ENCODE results near the gene DNAH2.

The DNAH2 gene

DNA sequence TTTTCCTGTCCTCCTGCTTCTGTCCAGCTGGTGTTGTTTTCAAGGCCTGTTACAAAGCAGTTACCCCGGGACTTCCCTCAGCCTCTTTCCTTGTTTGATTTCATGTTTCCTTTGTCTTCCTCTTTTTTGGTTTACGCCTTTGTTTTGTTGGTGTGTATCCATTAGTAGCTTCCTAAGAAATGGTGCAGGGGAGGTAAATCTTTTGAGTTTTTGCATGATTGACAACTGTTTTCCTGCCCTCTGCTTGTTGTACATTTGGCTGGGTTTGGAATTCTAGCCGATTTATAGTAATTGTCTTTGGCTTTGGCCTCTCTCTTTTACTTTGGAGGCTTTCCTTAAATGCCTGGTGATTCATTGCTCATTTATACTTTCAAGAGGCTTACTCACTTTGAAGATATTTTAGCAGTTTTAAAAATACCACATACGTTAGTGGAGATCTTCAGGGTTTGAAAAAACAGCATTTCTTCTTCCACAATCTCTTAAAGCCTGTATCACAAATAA, 32.8 kb downstream of the DNAH2 start:
- Histone ChIP-seq H3K36me3 (ENCODE audit: insufficient read depth, low read length) (no peaks in the 10 kb centered on the region), H3F3A (ENCODE audit: low read depth) (no peaks in the 10 kb centered on the region), H3K9me3 (ENCODE audit: insufficient read depth, low read depth, low read length) (no peaks in the 10 kb centered on the region), H3K9ac (ENCODE audit: low read depth, low read length, poor library complexity, severe bottlenecking) (no peak overlapping the region), H4K20me1 (ENCODE audit: insufficient read depth, low read length, poor library complexity, severe bottlenecking) (no peaks in the 10 kb centered on the region), H3K9me2 (replicated peaks; ENCODE audit: low read depth, low read length) (no peaks in the 10 kb centered on the region), H3K27me3 (ENCODE audit: insufficient read depth, low read length, poor library complexity, severe bottlenecking) (no peaks in the 10 kb centered on the region), H3K4me1 (ENCODE audit: insufficient read depth, low read length, poor library complexity, severe bottlenecking) (no peaks in the 10 kb centered on the region), H2AFZ (ENCODE audit: low read length) (no peak overlapping the region), H3K79me2 (ENCODE audit: insufficient read depth, low read length) (no peaks in the 10 kb centered on the region), H3K4me2 (ENCODE audit: low read depth, low read length, poor library complexity, severe bottlenecking) (no peak overlapping the region), H3K4me3 (ENCODE audit: low read length, poor library complexity, severe bottlenecking) (no peak overlapping the region)
- TF ChIP-seq EZH2phosphoT487 (IDR thresholded peaks at IDR 0.05; ENCODE audit: borderline replicate concordance), result no peak
- TF ChIP-seq, protein P1, sequence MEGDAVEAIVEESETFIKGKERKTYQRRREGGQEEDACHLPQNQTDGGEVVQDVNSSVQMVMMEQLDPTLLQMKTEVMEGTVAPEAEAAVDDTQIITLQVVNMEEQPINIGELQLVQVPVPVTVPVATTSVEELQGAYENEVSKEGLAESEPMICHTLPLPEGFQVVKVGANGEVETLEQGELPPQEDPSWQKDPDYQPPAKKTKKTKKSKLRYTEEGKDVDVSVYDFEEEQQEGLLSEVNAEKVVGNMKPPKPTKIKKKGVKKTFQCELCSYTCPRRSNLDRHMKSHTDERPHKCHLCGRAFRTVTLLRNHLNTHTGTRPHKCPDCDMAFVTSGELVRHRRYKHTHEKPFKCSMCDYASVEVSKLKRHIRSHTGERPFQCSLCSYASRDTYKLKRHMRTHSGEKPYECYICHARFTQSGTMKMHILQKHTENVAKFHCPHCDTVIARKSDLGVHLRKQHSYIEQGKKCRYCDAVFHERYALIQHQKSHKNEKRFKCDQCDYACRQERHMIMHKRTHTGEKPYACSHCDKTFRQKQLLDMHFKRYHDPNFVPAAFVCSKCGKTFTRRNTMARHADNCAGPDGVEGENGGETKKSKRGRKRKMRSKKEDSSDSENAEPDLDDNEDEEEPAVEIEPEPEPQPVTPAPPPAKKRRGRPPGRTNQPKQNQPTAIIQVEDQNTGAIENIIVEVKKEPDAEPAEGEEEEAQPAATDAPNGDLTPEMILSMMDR (conservative IDR thresholded peaks at IDR 0.05; ENCODE audit: low read length), result no peak

DNA sequence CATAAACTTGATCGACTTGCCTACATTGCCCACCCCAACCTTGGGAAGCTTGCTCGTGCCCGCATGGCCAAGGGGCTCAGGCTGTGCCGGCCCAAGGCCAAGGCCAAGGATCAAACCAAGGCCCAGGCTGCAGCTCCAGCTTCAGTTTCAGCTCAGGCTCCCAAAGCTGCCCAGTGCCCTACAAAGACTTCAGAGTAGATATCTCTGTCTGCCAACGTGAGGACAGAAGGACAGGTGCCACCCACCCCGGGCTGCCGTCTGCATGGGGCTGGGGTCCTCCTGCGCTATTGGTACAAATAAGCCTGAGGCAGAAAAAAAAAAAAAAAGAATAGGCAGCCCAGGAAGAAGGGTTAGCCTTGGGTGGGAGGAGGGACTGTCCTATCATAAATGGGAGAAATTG, 37.1 kb downstream of the DNAH2 start:
- H3K36me3 ChIP-seq (ENCODE audit: insufficient read depth, low read length), result no peaks in the 10 kb centered on the region
- H3K9me2 ChIP-seq (replicated peaks; ENCODE audit: low read depth, low read length), result no peaks in the 10 kb centered on the region
- H3K4me1 ChIP-seq (ENCODE audit: insufficient read depth, low read length, poor library complexity, severe bottlenecking), result no peaks in the 10 kb centered on the region
- H2AFZ ChIP-seq (ENCODE audit: low read length), result no peak overlapping the region
- H3K27me3 ChIP-seq (ENCODE audit: insufficient read depth, low read length, poor library complexity, severe bottlenecking), result no peaks in the 10 kb centered on the region
- H3K9me3 ChIP-seq (ENCODE audit: insufficient read depth, low read depth, low read length), result no peaks in the 10 kb centered on the region
- no peak overlapping the region for H3K4me3 ChIP-seq (ENCODE audit: low read length, poor library complexity, severe bottlenecking)
- H3K4me2 ChIP-seq (ENCODE audit: low read depth, low read length, poor library complexity, severe bottlenecking), result no peak overlapping the region
- no peaks in the 10 kb centered on the region for H4K20me1 ChIP-seq (ENCODE audit: insufficient read depth, low read length, poor library complexity, severe bottlenecking)
- no peak overlapping the region for H3K9ac ChIP-seq (ENCODE audit: low read depth, low read length, poor library complexity, severe bottlenecking)
- TF ChIP-seq EZH2phosphoT487 (IDR thresholded peaks at IDR 0.05; ENCODE audit: borderline replicate concordance), result no peak
- TF ChIP-seq, protein P1 (conservative IDR thresholded peaks at IDR 0.05; ENCODE audit: low read length), result no peak
- no peaks in the 10 kb centered on the region for H3F3A ChIP-seq (ENCODE audit: low read depth)
- no peaks in the 10 kb centered on the region for H3K79me2 ChIP-seq (ENCODE audit: insufficient read depth, low read length)

DNA sequence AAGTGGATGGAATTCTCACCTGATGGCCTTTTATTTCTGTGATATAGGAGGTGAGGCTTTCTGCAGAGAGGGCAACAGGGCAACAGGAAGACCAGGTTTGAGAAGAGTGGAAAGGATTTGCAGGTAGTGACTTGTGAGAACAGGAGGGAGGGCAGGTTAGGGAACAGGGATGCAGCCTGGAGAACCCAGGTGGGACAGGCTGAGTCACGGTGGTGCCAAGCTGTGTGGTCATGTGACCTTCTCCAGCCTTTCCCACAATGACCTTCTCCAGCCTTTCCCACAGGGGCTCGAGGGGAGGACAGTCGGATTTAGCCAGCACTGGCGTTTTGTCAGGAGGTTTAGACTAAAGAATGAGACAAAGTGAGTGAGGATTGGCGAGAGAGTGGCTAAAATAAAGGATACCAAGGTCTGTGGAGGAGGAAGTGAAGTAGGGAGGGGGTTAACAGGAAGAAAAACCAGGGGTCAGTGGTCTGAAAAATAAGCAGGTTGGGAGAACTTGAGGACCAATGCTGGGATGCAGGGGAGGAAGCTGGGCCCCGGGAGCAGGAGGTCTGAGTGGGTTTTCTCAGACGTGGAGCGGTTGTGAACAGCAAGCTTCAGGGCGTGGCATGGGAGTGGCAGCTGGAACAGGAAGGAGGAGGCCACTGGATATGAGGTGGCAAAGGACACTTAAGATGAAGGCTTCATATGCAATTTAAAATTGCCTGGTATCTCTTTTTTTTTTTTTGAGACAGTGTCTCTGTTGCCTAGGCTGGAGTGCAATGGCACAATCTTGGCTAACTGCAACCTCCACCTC, 37.7 kb downstream of the DNAH2 start:
- H3K9ac ChIP-seq (ENCODE audit: low read depth, low read length, poor library complexity, severe bottlenecking), result no peak overlapping the region

More for the DNA sequence above, 37.7 kb downstream of the DNAH2 start:
- Histone ChIP-seq H3K4me2 (ENCODE audit: low read depth, low read length, poor library complexity, severe bottlenecking) (no peak overlapping the region), H3K27me3 (ENCODE audit: insufficient read depth, low read length, poor library complexity, severe bottlenecking) (no peaks in the 10 kb centered on the region), H3K36me3 (ENCODE audit: insufficient read depth, low read length) (no peaks in the 10 kb centered on the region), H2AFZ (ENCODE audit: low read length) (no peak overlapping the region), H3K4me1 (ENCODE audit: insufficient read depth, low read length, poor library complexity, severe bottlenecking) (no peaks in the 10 kb centered on the region), H3K9me2 (replicated peaks; ENCODE audit: low read depth, low read length) (no peaks in the 10 kb centered on the region), H3K79me2 (ENCODE audit: insufficient read depth, low read length) (no peaks in the 10 kb centered on the region), H3K9me3 (ENCODE audit: insufficient read depth, low read depth, low read length) (no peaks in the 10 kb centered on the region), H4K20me1 (ENCODE audit: insufficient read depth, low read length, poor library complexity, severe bottlenecking) (no peaks in the 10 kb centered on the region), H3F3A (ENCODE audit: low read depth) (no peaks in the 10 kb centered on the region), H3K4me3 (ENCODE audit: low read length, poor library complexity, severe bottlenecking) (no peak overlapping the region)
- no peak for TF ChIP-seq EZH2phosphoT487 (IDR thresholded peaks at IDR 0.05; ENCODE audit: borderline replicate concordance)
- TF ChIP-seq, protein P1 (conservative IDR thresholded peaks at IDR 0.05; ENCODE audit: low read length), result no peak
